ENCODE measurements around the gene RHOF.

- TF ChIP-seq POLR2A (IDR thresholded peaks at IDR 0.05) (no peak), CTCF (IDR thresholded peaks at IDR 0.05) (no peak), POLR2AphosphoS5 (IDR thresholded peaks at IDR 0.05; ENCODE audit: insufficient read depth in 1 of 2, low read depth in 1 of 2) (no peak)
Measured at GRCh38 chr12:121774968-121775474, 18.5 kb downstream of the RHOF start.

All from vagina (tissue), 2 donors.